Left lung (tissue), 10 donors: ENCODE measurements around the gene RCAN1. TPM values are rescaled to one million over a fixed set of nuclear protein-coding genes. Genes with fewer than 3 reads are reported as not detected.

ENCODE experiments used
- ATAC-seq: fragments of 200-7000 bp; cut with Tn5 transposase; one replicate; pipeline ENCODE4 v1.9.1; 2020; ENCODE audit warnings: moderate library complexity
- DNase-seq, 4 donors: peaks; one replicate each; pipeline ENCODE4 v3.0.0-alpha.2; 2013 to 2020
- H3K27ac ChIP-seq, 2 donors: fragments of 200-600 bp; sonication (generic) in 1 of 2; one replicate each; pipeline versions ENCODE4 v1.5.0 to v1.8.0; 2020 to 2021
- H3K27me3 ChIP-seq, 2 donors: fragments of 200-600 bp; sonication (generic) in 1 of 2; one replicate each; pipeline versions ENCODE4 v1.5.0 to v1.8.0; 2020 to 2021
- H3K36me3 ChIP-seq, 2 donors: fragments of 200-600 bp; sonication (generic) in 1 of 2; one replicate each; pipeline versions ENCODE4 v1.5.0 to v1.8.0; 2020 to 2021
- H3K4me1 ChIP-seq, 2 donors: fragments of 200-600 bp; one replicate each; pipeline ENCODE4 v1.8.0; 2021
- H3K4me3 ChIP-seq, 2 donors: fragments of 200-600 bp; sonication (generic) in 1 of 2; one replicate each; pipeline versions ENCODE4 v1.5.0 to v1.8.0; 2020 to 2021; ENCODE audit warnings: mild to moderate bottlenecking in 1 of 2
- H3K9me3 ChIP-seq, 2 donors: fragments of 200-600 bp; sonication (generic) in 1 of 2; one replicate each; pipeline versions ENCODE4 v1.5.0 to v1.8.0; 2020 to 2021
- CTCF ChIP-seq, 2 donors: fragments of 200-600 bp; sonication (generic) in 1 of 2; IDR thresholded peaks; one replicate each; pipeline versions ENCODE4 v1.5.0 to v1.8.0; 2021; ENCODE audit warnings: antibody characterized with exemption in 2 of 2
- intact Hi-C, 2 donors: fragments of 100-400 bp; cut with DNase I; formaldehyde crosslinking; loops; one replicate each; pipeline versions ENCODE4 v1.11.2 to v1.14.2; 2022
- polyA plus RNA-seq, 6 donors: library from polyadenylated mRNA; unstranded; fragments of 120-200 nt; gene quantifications; one replicate each; pipeline ENCODE4 v1.2.1, GENCODE V29; 2013; ENCODE audit not compliant: insufficient read length in 6 of 6
- total RNA-seq, 2 donors: library from RNA; stranded (reverse); fragmentation: NEBNext Ultra II Directional; extraction: Animal tissue kit (Norgen Biotek cat#: 25700); gene quantifications; one replicate each; pipeline ENCODE4 v1.2.1, GENCODE V29; 2021
- donor health status: DM: no; HTN: yes; CAD: no.
- donor health status: DM: no; HTN: no; CAD: no.

Gene RCAN1
- total and polyA plus RNA-seq, 8 donors: 16.9 to 62.6 (median 20.2) TPM

GRCh38 chr21:34650861-34651431 is 36.0 kb upstream of the RCAN1 start:
- Histone ChIP-seq H3K4me1 (no peaks in the 10 kb centered on the region), H3K27me3 (peaks cover 0 to 17% of the 10 kb centered on the region in 2 donors), H3K9me3 (no peaks in the 10 kb centered on the region), H3K4me3 (no peak overlapping the region), H3K36me3 (no peaks in the 10 kb centered on the region), H3K27ac (no peak overlapping the region)
- TF ChIP-seq CTCF (IDR thresholded peaks at IDR 0.05): no peak
- intact Hi-C loops: no loop called here
- ATAC-seq: peak; percentile 50
- DNase-seq: no peak

GRCh38 chr21:34649400-34649799 is 34.5 kb upstream of the RCAN1 start:
- ATAC-seq (no peak), DNase-seq (no peak)
- Histone ChIP-seq H3K9me3 (no peaks in the 10 kb centered on the region), H3K36me3 (no peaks in the 10 kb centered on the region), H3K4me1 (no peaks in the 10 kb centered on the region), H3K4me3 (no peak overlapping the region), H3K27me3 (peaks cover 0 to 7% of the 10 kb centered on the region in 2 donors), H3K27ac (no peak overlapping the region)
- intact Hi-C loops: no loop called here
- TF ChIP-seq CTCF (IDR thresholded peaks at IDR 0.05): no peak

GRCh38 chr21:34648739-34649297 is 33.9 kb upstream of the RCAN1 start:
- ATAC-seq (no peak), DNase-seq (no peak)
- Histone ChIP-seq H3K27me3 (peaks cover 0 to 7% of the 10 kb centered on the region in 2 donors), H3K36me3 (no peaks in the 10 kb centered on the region), H3K4me3 (no peak overlapping the region), H3K27ac (no peak overlapping the region), H3K4me1 (no peaks in the 10 kb centered on the region), H3K9me3 (no peaks in the 10 kb centered on the region)
- intact Hi-C loops: no loop called here
- TF ChIP-seq CTCF (IDR thresholded peaks at IDR 0.05): no peak

GRCh38 chr21:34647555-34647954 is 32.6 kb upstream of the RCAN1 start:
- no peaks in the 10 kb centered on the region for H3K9me3 ChIP-seq
- DNase-seq: no peak
- H3K27me3 ChIP-seq: peaks cover 0 to 7% of the 10 kb centered on the region in 2 donors
- no peak overlapping the region for H3K27ac ChIP-seq
- no peak overlapping the region for H3K4me3 ChIP-seq
- intact Hi-C loops: no loop called here
- no peaks in the 10 kb centered on the region for H3K4me1 ChIP-seq
- TF ChIP-seq CTCF (IDR thresholded peaks at IDR 0.05): no peak
- no peaks in the 10 kb centered on the region for H3K36me3 ChIP-seq
- no peak for ATAC-seq

DNA sequence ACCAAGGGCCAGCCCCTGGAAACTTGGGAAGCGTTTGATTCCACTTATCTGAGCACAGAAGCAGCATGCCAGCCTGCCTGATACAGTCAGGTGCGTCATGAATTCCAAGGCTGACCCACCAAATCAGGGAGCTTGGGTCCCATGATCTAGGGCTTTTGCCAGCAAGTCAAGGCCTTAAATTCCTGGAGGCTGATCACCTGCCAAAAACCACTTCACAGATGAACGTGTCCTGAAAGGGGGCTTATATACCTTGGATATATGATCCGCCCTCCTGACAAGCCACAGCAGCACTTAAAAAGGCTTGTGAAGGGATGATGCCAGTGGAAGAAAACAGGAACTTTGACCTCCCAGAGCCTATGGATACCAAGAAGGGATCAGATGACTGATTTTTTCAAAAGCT is 29.9 kb upstream of the RCAN1 start:
- intact Hi-C loops: no loop called here
- no peak overlapping the region for H3K4me3 ChIP-seq
- H3K27me3 ChIP-seq: peaks cover 0 to 7% of the 10 kb centered on the region in 2 donors
- no peak overlapping the region for H3K27ac ChIP-seq
- ATAC-seq (no peak), DNase-seq (no peak)
- H3K36me3 ChIP-seq: no peaks in the 10 kb centered on the region
- H3K4me1 ChIP-seq: peaks cover 0 to 9% of the 10 kb centered on the region in 2 donors
- no peaks in the 10 kb centered on the region for H3K9me3 ChIP-seq
- no peak for TF ChIP-seq CTCF (IDR thresholded peaks at IDR 0.05)
